Liver (tissue), 3 donors: ENCODE data around the gene SPDEF.

Experiments used
- MAX ChIP-seq: IDR thresholded peaks from 2 replicates; pipeline ENCODE4 v1.6.1; 2016; ENCODE audit warnings: antibody characterized with exemption
- REST ChIP-seq: IDR thresholded peaks from 2 replicates; pipeline ENCODE4 v1.6.1; 2016; ENCODE audit warnings: antibody characterized with exemption, mild to moderate bottlenecking
- SP1 ChIP-seq: IDR thresholded peaks from 2 replicates; pipeline ENCODE4 v1.6.1; 2018; ENCODE audit warnings: antibody characterized with exemption, mild to moderate bottlenecking
- TAF1 ChIP-seq: conservative IDR thresholded peaks from 2 replicates; pipeline ENCODE4 v1.6.1; 2016; ENCODE audit warnings: antibody characterized with exemption, mild to moderate bottlenecking
- ZBTB33 ChIP-seq: IDR thresholded peaks from 2 replicates; pipeline ENCODE4 v1.6.1; 2016; ENCODE audit warnings: antibody characterized with exemption
- TF ChIP-seq, protein P1 (sequence below): fragments of 150-350 bp; IDR thresholded peaks from 2 replicates; pipeline ENCODE4 v1.5.1; 2017; ENCODE audit warnings: improper control_type of control experiment, low read depth, low read length; ENCODE audit not compliant: missing input control
- donor health status: healthy.
- donor health status: healthy.

- TF ChIP-seq, protein P1, sequence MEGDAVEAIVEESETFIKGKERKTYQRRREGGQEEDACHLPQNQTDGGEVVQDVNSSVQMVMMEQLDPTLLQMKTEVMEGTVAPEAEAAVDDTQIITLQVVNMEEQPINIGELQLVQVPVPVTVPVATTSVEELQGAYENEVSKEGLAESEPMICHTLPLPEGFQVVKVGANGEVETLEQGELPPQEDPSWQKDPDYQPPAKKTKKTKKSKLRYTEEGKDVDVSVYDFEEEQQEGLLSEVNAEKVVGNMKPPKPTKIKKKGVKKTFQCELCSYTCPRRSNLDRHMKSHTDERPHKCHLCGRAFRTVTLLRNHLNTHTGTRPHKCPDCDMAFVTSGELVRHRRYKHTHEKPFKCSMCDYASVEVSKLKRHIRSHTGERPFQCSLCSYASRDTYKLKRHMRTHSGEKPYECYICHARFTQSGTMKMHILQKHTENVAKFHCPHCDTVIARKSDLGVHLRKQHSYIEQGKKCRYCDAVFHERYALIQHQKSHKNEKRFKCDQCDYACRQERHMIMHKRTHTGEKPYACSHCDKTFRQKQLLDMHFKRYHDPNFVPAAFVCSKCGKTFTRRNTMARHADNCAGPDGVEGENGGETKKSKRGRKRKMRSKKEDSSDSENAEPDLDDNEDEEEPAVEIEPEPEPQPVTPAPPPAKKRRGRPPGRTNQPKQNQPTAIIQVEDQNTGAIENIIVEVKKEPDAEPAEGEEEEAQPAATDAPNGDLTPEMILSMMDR = no peak
- no peak for TF ChIP-seq SP1
- no peak for TF ChIP-seq TAF1
- TF ChIP-seq ZBTB33 = no peak
- TF ChIP-seq REST = no peak
- TF ChIP-seq MAX = no peak
Observed at GRCh38 chr6:34600101-34600500, 44.0 kb upstream of the SPDEF start.
